ENCODE results near the gene TSPEAR.

TSPEAR gene

DNA sequence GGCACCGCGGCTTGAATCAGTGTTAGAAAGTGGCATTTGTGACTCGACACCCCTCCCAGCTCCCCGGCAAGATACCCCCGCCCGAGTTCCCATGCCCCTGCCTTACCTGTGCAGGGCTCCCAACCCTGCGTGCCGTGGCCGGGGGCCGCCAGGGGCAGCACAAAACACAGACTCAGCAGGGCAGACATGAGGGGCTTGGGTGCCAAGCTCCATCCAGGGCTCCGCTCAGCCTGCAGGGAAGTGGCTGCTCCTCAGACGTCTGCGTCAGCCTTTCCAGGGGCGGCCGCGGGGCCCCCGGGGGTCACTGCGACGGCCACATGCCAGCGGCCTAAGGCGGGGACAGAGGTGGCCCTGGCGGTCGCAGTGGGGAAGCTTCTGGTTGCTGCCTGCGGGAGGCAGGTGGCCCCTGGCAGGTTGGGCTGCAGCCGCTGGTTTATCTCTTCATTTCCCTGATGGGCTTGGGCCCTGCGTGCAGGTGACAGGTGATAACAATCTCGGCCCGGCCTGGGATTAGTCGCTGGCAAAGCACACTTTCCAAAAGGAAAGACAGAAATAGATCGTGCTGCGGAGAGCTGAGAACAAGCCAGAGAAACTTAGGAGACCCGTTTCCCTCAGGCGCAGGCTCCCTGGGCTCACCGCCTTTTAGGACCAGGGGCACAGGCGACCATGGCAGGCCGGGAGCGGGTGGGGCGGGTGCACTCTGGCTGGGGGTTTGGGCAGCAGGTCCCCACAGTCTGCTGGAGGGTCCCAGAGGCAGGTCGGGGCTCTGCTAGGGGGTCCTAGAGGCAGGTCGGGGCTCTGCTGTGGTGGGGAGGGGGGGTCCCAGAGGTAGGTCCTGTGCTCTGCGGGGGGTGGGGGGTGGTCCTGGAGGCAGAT lies at the start of gene TSPEAR:
TSS of gene TSPEAR (minus strand) at position 246 of the 876 bp plus-strand sequence. CDS start at position 188, 58 bp downstream.
- no peak for DNase-seq

- no peak for DNase-seq
Observed at GRCh38 chr21:44760376-44760775, 49.0 kb upstream of the TSPEAR start.

DNA sequence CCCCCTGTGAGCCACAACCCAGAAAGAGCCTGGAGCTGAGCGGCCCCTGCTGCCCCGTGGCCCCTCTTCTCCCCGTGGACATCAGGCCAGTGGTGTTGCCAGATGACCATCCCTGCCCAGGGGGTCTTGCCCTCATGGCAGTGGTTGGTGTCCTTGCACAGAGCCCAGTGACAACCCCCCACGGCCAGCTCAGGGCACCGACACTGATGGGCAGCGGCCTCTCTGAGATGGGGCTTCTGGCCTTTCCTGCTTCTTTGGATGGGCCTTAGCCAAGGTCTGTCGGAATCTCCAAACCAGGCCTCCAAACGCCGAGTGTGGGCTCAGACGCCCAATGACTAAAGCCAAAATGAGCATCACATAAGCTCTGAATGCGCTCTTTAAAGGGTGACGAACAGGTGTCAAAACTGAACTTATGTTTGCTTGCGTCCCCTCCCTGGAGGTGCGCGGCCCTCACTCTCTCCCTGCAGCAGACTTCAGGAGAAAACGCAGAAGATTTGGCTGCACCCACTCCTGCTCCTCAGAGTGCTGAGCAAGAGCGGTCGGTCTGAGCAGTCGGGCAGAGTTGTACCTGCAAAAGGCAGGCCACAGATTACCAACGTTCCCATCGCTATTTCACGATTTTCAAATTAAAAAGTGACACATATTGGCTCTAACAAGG lies 48.4 kb upstream of the TSPEAR start:
- DNase-seq, result no peak

- no peak for DNase-seq
Observed at GRCh38 chr21:44758781-44759627, 47.6 kb upstream of the TSPEAR start.

GRCh38 chr21:44758141-44758561 lies 46.8 kb upstream of the TSPEAR start:
- no peak for DNase-seq

GRCh38 chr21:44757731-44758130 lies 46.4 kb upstream of the TSPEAR start:
- DNase-seq, result no peak

DNA sequence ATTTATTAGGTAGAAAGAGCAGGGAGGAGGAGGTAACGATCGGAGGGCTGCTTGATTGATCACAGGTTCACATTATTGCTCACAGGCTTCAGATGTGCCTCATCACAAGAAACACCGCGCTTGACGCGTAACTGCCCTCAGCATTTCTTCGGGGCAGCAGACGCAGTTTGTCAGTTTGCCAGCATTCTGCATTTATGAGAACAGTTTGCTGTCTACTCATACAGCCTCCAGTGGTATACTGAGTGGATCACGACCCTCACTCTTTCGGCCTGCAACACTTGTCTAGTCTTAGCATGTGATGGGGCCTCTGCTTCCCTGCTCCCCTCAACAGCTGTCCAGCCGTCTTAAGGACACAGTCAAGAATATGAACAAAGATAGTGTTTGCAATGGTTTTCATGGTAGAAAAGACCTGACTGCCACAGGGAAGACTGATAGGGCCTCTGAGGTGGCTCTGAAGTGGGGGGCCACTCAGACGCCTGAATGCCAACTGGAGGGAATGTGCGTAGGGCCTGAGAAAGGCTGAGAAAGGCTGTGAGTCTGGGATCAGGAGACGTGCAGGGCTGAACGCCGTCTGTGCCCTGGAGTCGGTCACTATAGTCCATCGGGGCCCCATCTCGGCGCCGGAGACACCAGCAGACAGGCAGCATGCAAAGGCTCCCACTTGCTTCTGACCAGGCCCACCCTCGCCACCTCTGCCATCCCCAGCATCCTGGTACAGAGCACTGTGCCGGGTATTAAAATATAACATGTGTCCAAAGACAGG lies 45.2 kb upstream of the TSPEAR start:
- no peak for DNase-seq

- DNase-seq, result no peak
Observed at GRCh38 chr21:44755227-44755626, 43.9 kb upstream of the TSPEAR start.

GRCh38 chr21:44753357-44753756 lies 42.0 kb upstream of the TSPEAR start:
- DNase-seq, result no peak

- no peak for DNase-seq
Observed at GRCh38 chr21:44752671-44753235, 41.4 kb upstream of the TSPEAR start.

- DNase-seq, result no peak
Observed at GRCh38 chr21:44751799-44752636, 40.6 kb upstream of the TSPEAR start.

DNA sequence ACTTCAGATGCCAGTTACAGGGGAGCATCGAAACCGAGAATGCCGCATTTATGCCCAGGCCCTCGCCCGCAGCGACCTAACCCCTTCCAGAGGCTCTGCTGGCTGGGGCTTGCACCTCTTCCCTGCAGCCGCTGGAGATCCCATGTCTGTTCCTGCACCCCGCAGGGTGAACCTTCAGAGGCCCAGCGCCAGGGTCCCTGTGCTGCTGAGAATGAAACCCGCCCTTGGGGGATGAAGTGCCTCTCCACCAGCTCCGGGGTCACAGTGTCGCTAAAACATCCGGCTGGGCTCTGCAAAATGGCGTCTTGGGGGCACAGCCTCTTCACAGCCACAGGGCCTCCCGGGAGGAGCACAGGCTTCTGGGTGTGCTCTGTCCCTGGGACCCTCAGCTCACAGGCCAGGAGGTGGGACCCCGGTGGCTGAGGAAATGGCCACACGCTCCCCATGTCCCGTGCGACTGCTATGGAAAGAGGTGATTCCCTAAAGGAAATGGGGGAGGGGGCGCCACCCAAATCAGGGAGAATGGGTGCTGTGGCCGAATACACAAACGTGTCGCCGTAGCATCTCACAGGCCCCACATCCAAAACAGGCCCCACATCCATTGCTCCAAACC lies 39.9 kb upstream of the TSPEAR start:
- DNase-seq, result no peak

DNA sequence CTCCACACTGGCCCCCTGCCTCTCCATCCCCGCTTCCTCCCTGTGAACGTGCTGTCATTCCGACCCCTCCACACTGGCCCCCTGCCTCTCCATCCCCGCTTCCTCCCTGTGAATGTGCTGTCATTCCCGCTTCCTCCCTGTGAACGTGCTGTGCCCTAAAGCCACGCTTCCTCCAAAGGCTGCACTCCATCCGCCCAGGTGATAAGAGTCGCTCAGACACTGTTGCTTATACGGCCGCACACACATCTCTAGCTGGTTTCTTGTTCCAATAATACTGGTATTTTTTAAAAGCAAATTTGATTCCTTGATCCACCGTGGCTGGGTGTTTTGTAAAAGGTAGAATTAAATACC lies 39.3 kb upstream of the TSPEAR start:
- DNase-seq, result no peak

GRCh38 chr21:44749759-44750674 lies 38.6 kb upstream of the TSPEAR start:
- DNase-seq, result no peak

DNA sequence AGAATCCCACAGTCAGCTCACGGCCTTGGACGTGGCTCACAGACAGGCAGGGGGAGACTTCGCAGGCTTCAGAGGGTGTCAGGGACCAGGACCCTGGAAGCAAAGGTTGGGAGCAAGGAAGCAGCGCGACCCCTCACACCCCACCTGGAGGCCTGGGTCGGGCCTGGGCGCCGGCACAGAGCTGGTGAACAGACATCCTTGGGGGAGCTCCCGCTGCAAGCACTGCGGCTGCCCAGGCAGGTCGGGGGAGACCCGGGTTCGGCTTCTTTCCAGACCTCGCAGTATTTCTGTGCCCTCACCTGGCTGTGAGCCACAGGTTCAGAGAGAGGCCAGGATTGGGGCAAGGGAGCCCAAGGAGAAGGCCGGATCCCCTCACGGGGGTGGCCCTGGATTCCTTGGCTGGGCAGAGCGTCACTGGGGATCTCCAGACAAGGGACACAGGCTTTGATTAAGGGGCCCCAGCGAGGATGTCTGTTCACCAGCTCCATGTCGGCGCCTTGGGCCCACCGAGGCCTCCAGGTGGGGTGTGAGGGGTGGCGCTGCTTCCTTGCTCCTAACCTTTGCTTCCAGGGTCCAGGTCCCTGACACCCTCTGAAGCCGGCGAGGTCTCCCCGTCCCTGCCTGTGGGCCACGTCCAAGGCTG lies 37.9 kb upstream of the TSPEAR start:
- no peak for DNase-seq

- DNase-seq, result no peak
Observed at GRCh38 chr21:44748621-44749020, 37.2 kb upstream of the TSPEAR start.

DNA sequence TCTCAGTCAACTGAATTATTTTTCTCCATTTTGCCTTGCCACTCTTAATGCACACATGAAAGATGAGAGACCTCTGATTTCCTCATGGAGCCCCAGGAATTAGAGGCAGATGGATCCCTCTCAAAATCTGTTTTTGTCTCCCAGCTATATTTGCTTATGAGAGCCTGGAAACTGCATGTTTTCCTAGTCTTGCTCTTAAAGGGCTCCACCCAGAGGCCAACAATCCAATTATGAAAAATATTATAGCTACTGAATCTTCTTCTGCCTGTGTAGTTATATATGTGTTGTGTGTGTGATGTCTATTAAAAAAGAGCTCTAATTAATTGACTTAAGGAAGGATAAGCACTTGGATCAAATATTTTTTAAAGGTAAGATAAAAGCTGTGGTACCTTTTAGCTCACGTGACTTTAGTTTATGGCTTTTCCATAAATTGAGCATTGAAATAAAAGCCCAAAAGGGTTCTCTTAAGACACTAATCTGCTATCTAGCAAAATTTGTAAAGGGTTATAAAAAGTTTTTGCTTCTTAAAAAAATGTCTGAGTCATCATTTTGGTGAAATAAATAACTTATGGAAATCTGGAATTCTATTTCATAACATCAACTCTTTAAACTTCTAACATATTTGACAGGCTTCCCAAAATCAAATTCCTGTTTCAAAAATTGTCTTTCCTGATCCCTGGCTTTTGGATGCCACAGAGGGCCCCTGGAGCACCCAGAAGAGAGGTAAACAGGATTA lies 31.2 kb upstream of the TSPEAR start:
- DNase-seq, result no peak

DNA sequence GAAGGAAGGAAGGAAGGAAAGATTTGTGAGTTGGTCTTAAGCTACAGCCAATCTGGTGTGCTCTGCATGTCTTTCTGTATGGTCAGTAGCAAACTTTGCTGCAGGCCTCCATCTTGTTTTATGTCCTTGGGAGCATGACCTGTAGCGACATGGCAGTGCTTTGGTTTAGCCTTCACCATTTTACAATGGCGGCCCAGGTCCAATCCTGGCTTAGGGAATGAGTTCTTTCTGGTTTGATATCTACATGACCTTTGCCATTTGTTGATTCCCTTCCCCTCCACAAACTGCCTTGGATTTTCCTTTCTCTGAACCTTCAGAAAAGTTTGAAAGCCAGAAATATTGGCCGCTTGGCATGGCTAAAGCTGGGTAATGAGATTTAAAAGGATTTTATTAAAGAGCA lies 30.5 kb upstream of the TSPEAR start:
- DNase-seq, result no peak

DNA sequence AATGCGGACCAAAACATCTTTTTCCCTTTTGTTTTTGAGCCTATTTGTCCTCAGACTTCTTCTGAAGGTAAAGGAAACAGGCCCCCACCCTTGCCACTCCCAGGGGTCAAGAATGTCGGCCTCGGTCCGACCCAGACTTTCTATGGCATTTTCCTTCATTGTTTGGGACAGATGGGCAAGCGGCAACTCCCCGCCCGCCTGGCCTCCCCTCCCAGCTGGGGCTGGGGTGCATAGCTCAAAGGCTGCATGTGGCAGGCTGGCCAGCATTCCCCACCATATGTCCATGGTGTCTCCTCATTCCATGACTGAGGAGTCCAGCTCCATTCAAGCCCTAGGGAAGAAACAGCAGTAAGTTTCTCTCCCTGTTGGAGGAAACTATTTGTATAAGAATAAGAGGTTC lies 29.4 kb upstream of the TSPEAR start:
- no peak for DNase-seq
